GM12872 (cell line): ENCODE measurements around the gene TTC21B.

ENCODE experiments used
- CTCF ChIP-seq: IDR thresholded peaks from 3 replicates; pipeline ENCODE4 v1.5.1; 2011; ENCODE audit warnings: low read depth, mild to moderate bottlenecking, low read length, moderate library complexity; ENCODE audit not compliant: insufficient read depth

Gene TTC21B

DNA sequence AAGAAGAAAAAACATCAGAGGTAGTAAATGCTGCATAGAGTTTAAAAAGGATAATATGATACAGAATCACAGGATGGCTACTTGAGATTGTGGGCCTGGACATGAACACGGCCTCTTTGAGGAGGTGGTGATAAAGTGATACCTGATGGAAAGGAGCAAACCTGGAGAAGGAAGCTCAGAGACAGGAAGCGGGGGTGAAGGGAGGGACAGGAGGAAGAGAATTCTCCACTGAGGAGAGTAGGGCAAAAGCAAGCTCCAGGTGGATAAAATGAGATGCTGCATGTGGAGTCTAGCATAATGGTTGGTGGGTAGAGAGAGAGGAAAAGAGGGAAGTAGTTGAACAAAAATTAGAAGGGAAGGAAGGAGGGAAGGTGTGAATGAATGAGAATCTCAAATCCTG is 82.6 kb downstream of the TTC21B start:
- TF ChIP-seq CTCF: no peak

DNA sequence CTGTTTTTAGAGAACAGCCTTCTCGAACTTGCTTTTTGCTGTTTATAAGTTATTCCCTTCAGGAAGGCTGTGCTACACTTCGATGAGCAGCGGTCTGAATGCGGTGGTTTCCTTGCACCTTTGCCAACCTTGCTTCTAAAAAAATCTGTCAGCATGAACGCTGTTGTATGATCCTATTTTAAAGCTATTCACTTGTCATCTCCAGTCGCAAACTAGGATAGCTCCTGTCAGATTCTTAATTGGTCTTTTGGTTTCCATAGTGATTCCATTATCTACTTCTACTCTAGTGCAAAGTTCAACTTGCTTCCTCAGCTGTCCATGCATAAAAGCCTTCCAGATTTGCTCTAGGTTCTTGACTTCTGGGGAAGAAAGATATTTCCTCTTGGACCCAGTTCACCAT is 83.2 kb downstream of the TTC21B start:
- TF ChIP-seq CTCF: no peak

GRCh38 chr2:165868211-165868610 is 85.4 kb downstream of the TTC21B start:
- TF ChIP-seq CTCF: no peak

DNA sequence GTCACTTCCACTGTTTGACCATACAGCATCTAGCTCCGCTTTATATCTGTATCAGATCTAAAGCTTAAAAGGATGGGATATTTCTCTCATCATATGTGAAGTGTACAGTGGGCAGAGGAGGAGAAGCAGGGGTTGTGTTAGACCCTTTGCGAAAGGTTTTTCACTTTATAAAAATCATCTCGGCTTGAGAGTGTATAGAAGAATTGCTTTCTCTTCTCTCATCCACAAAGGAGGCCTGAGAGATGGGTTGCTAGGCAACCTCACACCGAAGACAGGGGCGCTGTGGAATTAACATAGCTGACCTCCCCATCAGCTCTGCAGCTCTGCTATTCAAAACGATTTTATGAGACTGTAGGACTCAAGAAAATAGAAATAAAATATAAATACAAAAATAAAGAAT is 89.3 kb downstream of the TTC21B start:
- no peak for TF ChIP-seq CTCF

GRCh38 chr2:165863810-165864261 is 89.7 kb downstream of the TTC21B start:
- TF ChIP-seq CTCF: no peak

GRCh38 chr2:165857876-165858275 is 95.7 kb downstream of the TTC21B start:
- no peak for TF ChIP-seq CTCF

GRCh38 chr2:165852394-165852793 is 101.2 kb downstream of the TTC21B start:
- TF ChIP-seq CTCF: no peak

DNA sequence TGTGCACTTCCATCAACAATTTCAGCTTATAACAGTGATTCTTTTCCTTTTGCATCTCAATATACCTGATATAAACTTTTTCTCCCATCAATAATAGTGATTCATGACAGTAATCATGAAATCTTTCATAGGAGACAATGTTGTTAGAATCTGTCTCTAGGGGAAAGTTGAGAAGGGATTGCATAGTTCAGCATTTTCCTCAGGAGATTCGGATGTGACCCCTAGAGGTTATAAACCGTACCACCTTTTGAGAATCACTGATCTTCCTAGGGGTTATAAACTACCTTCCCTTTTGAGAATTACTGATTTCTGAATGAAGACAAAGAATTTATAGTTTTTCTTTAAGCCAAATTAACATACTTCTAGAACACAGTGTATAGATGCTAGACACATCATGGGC is 106.6 kb downstream of the TTC21B start:
- TF ChIP-seq CTCF: no peak
